Retinal pigment epithelial cell (primary cell): ENCODE measurements around the gene TOR1AIP2.

Experiments
- DNase-seq: peaks from one replicate; pipeline ENCODE4 v3.0.0-alpha.2; 2010; ENCODE audit warnings: low read depth
- H3K4me3 ChIP-seq: 2 replicates; pipeline ENCODE4 v1.5.1; 2011; ENCODE audit warnings: mild to moderate bottlenecking, low read length, control low read depth, moderate library complexity
- TF ChIP-seq, protein P1 (sequence below): conservative IDR thresholded peaks from 2 replicates; pipeline ENCODE4 v1.5.1; 2011; ENCODE audit warnings: low read depth, low read length, control low read depth, inconsistent platforms

Gene TOR1AIP2

DNA sequence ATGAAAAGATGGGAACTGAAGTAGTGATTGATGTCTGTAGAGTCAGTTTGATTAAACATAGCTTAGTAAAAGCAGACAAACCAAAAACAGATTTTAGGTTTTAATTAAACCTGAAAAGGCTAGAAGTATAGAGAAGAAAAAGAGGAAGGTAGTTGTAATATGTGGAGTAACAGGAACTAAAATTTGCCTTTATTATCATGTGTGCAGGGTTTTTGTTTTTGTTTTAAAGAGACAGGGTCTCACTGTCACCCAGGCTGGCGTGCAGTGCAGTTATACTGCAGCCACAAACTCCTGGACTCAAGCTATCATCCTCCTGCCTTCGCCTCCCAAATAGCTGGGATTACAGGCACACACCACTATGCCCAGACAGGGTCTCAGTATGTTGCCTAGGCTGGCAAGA is 10.5 kb upstream of the TOR1AIP2 start:
- TF ChIP-seq, protein P1, sequence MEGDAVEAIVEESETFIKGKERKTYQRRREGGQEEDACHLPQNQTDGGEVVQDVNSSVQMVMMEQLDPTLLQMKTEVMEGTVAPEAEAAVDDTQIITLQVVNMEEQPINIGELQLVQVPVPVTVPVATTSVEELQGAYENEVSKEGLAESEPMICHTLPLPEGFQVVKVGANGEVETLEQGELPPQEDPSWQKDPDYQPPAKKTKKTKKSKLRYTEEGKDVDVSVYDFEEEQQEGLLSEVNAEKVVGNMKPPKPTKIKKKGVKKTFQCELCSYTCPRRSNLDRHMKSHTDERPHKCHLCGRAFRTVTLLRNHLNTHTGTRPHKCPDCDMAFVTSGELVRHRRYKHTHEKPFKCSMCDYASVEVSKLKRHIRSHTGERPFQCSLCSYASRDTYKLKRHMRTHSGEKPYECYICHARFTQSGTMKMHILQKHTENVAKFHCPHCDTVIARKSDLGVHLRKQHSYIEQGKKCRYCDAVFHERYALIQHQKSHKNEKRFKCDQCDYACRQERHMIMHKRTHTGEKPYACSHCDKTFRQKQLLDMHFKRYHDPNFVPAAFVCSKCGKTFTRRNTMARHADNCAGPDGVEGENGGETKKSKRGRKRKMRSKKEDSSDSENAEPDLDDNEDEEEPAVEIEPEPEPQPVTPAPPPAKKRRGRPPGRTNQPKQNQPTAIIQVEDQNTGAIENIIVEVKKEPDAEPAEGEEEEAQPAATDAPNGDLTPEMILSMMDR = no peak
- no peak for DNase-seq
- no peak overlapping the region for H3K4me3 ChIP-seq

DNA sequence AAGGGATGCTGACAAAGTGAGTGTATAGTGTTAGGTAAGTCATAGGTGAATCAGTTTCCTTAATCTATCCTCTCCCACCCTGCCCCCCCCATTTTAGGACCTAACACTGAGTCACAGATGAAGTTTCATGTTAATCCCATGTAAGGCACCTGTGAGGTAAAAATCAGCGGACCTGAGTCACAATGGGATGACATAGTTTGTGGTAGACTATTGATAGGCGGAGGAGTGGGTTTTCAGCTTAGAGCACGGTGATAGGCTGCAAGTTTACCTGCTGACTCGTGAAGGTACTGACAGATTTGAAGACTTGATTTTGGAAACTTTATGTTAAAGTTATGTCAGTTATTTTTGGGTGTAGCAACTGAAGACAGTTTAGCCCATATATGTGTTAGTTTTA is 6.1 kb upstream of the TOR1AIP2 start:
- TF ChIP-seq, protein P1 = no peak
- no peak for DNase-seq

DNA sequence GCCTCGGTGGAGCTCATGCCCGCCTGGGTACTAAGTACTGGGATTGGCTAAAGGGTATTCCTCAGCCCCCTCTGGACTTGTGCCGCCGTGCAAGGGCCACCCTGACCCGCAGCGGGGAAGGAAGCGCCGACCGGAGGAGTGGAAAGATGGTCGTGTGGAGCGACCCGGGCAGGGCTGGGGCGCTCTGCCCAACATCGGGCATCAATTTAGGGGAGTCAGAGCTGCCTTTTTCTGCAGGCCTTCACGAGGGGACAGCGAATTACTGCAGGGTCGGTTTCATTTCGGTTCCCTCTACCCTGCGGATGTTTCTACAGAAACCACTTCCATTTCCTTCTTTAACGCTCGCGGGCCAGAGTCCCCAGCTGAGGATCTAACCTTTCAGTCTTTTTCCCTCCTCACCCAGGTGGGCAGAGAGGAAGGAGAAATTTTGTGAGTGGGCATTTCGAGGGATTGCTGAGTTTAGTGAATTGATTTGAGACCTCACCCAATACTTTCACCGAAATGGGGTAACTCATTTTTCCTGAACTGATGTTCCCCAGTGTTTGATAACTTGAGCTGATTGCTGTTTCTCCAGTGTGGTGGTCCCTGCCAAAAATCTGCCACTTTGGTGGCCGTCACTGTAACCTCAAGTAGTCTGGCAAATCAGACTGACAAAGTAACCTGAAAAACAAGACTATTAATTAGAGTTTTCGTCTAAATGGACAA is 5.6 kb upstream of the TOR1AIP2 start:
- H3K4me3 ChIP-seq = peak overlapping the region; percentile 84
- no peak for DNase-seq
- TF ChIP-seq, protein P1 = no peak

More for the DNA sequence above, 6.1 kb upstream of the TOR1AIP2 start:
- H3K4me3 ChIP-seq = peak overlapping the region; percentile 84

- TF ChIP-seq, protein P1 = peak; percentile 42
- DNase-seq = peak; percentile 91
- H3K4me3 ChIP-seq = peak within 1 kb of the TSS; percentile 84
These were observed 4.8 kb upstream of the TOR1AIP2 start, which contains the start of gene TOR1AIP1 for GRCh38 chr1:179882253-179883039. TSS of gene TOR1AIP1 (plus strand) at chr1:179882285. CDS start at chr1:179882503, 218 bp downstream.

GRCh38 chr1:179881642-179882252 is 4.1 kb upstream of the TOR1AIP2 start:
- TF ChIP-seq, protein P1 = no peak
- peak overlapping the region; percentile 84 for H3K4me3 ChIP-seq
- DNase-seq = peak; percentile 82

DNA sequence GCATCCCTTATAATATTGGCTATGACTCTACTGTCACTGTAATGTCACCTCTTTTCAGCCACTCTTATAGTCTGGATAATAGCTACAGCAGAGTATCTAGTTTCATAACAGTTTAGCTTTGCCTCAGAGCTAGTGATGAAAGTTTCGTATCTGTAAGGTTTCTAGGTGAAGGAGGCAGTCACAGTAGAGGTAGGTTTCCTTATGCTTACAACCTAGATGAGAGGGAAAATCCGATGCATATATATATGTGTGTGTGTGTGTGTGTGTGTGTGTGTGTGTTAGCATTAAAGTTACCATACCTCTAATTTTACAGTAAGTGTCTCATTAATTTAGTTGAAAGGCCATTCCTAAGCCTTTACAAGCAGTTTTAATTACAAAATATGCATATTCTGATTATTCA is 2.2 kb upstream of the TOR1AIP2 start:
- H3K4me3 ChIP-seq = no peak overlapping the region
- no peak for DNase-seq

More for the DNA sequence above, 2.2 kb upstream of the TOR1AIP2 start:
- TF ChIP-seq, protein P1 = no peak
